GM12891 (cell line): ENCODE data around the gene ROBO1.
"Not testable (repeated sequence)": the region's sequence is repeated elsewhere in the genome, so short reads cannot be mapped to it uniquely, and the experiment has no call there.

ENCODE experiments used
- DNase-seq: peaks from one replicate; pipeline ENCODE4 v3.0.0; 2011; ENCODE audit warnings: low spot score; ENCODE audit not compliant: insufficient read length
- FAIRE-seq: peaks from 2 replicates; lab custom pipeline; 2011; peaks lifted over from hg19 to GRCh38; lab: Jason Lieb, UNC
- PAX5 ChIP-seq: IDR thresholded peaks from 2 replicates; pipeline ENCODE4 v1.6.1; 2011; ENCODE audit warnings: low read length, moderate library complexity, mild to moderate bottlenecking; ENCODE audit not compliant: insufficient read depth, severe bottlenecking
- POLR2A ChIP-seq: IDR thresholded peaks from 2 replicates; pipeline ENCODE4 v1.6.1; 2011; ENCODE audit warnings: low read depth, low read length, control low read depth
- POLR2AphosphoS5 ChIP-seq: IDR thresholded peaks from 2 replicates; pipeline ENCODE4 v1.6.1; 2011; ENCODE audit warnings: low read depth, low read length, control low read depth
- POU2F2 ChIP-seq: IDR thresholded peaks from 2 replicates; pipeline ENCODE4 v1.6.1; 2011; ENCODE audit warnings: low read depth, mild to moderate bottlenecking, control low read depth, low read length, moderate library complexity
- SPI1 ChIP-seq: IDR thresholded peaks from 2 replicates; pipeline ENCODE4 v1.6.1; 2011; ENCODE audit warnings: low read depth, low read length, control low read depth
- TAF1 ChIP-seq: IDR thresholded peaks from 2 replicates; pipeline ENCODE4 v1.6.1; 2011; ENCODE audit warnings: low read depth, low read length, control low read depth

The ROBO1 gene

GRCh38 chr3:79310016-79310415 is 457.8 kb downstream of the ROBO1 start:
- no peak for FAIRE-seq
- TF ChIP-seq TAF1 (no peak), SPI1 (no peak), POLR2AphosphoS5 (no peak)
- no peak for DNase-seq

- TF ChIP-seq POLR2AphosphoS5: no peak
- TF ChIP-seq POU2F2: no peak
- TF ChIP-seq SPI1: no peak
- TF ChIP-seq POLR2A: no peak
- no peak for TF ChIP-seq PAX5
- TF ChIP-seq TAF1: no peak
- no peak for FAIRE-seq
- DNase-seq: no peak
Measured at GRCh38 chr3:79306934-79307570, 460.7 kb downstream of the ROBO1 start.

- not testable (repeated sequence) for FAIRE-seq, DNase-seq
Measured at GRCh38 chr3:79299949-79300635, 467.7 kb downstream of the ROBO1 start.

- TF ChIP-seq POLR2AphosphoS5: no peak
- TF ChIP-seq TAF1: no peak
- TF ChIP-seq SPI1: no peak
- no peak for TF ChIP-seq POLR2A
- no peak for TF ChIP-seq POU2F2
- TF ChIP-seq PAX5: no peak
- DNase-seq: no peak
- FAIRE-seq: no peak
Measured at GRCh38 chr3:79297245-79297960, 470.4 kb downstream of the ROBO1 start.

GRCh38 chr3:79286882-79287281 is 480.9 kb downstream of the ROBO1 start:
- no peak for FAIRE-seq
- no peak for DNase-seq
- TF ChIP-seq TAF1 (no peak), SPI1 (no peak), POLR2A (no peak), POLR2AphosphoS5 (no peak), PAX5 (no peak), POU2F2 (no peak)

GRCh38 chr3:79285871-79286270 is 481.9 kb downstream of the ROBO1 start:
- TF ChIP-seq TAF1: no peak
- TF ChIP-seq POLR2A: no peak
- TF ChIP-seq POLR2AphosphoS5: no peak
- no peak for TF ChIP-seq SPI1
- TF ChIP-seq PAX5: no peak
- TF ChIP-seq POU2F2: no peak
- FAIRE-seq (no peak), DNase-seq (no peak)

GRCh38 chr3:79285380-79285779 is 482.4 kb downstream of the ROBO1 start:
- no peak for TF ChIP-seq POLR2AphosphoS5
- no peak for TF ChIP-seq TAF1
- FAIRE-seq: no peak
- DNase-seq: no peak

GRCh38 chr3:79284781-79285180 is 483.0 kb downstream of the ROBO1 start:
- FAIRE-seq (no peak), DNase-seq (no peak)
- TF ChIP-seq SPI1 (no peak), TAF1 (no peak), POLR2A (no peak), POLR2AphosphoS5 (no peak), PAX5 (no peak), POU2F2 (no peak)

- FAIRE-seq: no peak
- TF ChIP-seq POU2F2: no peak
- no peak for TF ChIP-seq POLR2AphosphoS5
- no peak for TF ChIP-seq POLR2A
- no peak for TF ChIP-seq PAX5
- DNase-seq: no peak
Measured at GRCh38 chr3:79278681-79279080, 489.1 kb downstream of the ROBO1 start.

- no peak for FAIRE-seq
- DNase-seq: no peak
Measured at GRCh38 chr3:79268422-79268821, 499.4 kb downstream of the ROBO1 start.

More at GRCh38 chr3:79268422-79268821, 499.4 kb downstream of the ROBO1 start:
- no peak for TF ChIP-seq POLR2A
- TF ChIP-seq SPI1: peak; percentile 89
